ENCODE results near the gene PEX5L.

- TF ChIP-seq CTCF (IDR thresholded peaks at IDR 0.05; ENCODE audit: insufficient read depth, low read length, poor library complexity, severe bottlenecking) (no peak), EZH2phosphoT487 (conservative IDR thresholded peaks at IDR 0.05; ENCODE audit: low read length) (no peak)
Measured at GRCh38 chr3:179853176-179853575, 183.6 kb downstream of the PEX5L start.
